Dendritic cell treated with granulocyte-macrophage colony-stimulating factor and Interleukin-4, amounts not matched to agents 40 ng/mL and 50 ng/mL, for 4 days (primary cell): Measurements from ENCODE around the gene AFF4.
"Not testable (repeated sequence)": the region's sequence is repeated elsewhere in the genome, so short reads cannot be mapped to it uniquely, and the experiment has no call there.

Experiments used
- H3K27ac Mint-ChIP-seq: one replicate; pipeline ENCODE4 v1.8.0; 2022; ENCODE audit warnings: mild to moderate bottlenecking, mixed read lengths
- H3K27me3 Mint-ChIP-seq: one replicate; pipeline ENCODE4 v1.8.0; 2022; ENCODE audit warnings: mild to moderate bottlenecking, mixed read lengths
- H3K36me3 Mint-ChIP-seq: one replicate; pipeline ENCODE4 v1.8.0; 2022; ENCODE audit warnings: low read depth, mixed read lengths
- H3K4me1 Mint-ChIP-seq: one replicate; pipeline ENCODE4 v1.8.0; 2022; ENCODE audit warnings: low read depth, mixed read lengths
- H3K4me3 Mint-ChIP-seq: one replicate; pipeline ENCODE4 v1.8.0; 2022; ENCODE audit warnings: mild to moderate bottlenecking, moderate library complexity, mixed read lengths
- H3K9me3 Mint-ChIP-seq: one replicate; pipeline ENCODE4 v1.8.0; 2022; ENCODE audit warnings: mixed read lengths
- intact Hi-C: fragments of 100-400 bp; cut with micrococcal nuclease; formaldehyde crosslinking; loops from one replicate; pipeline ENCODE4 v1.15.0; 2022

Gene AFF4

GRCh38 chr5:132963171-132964104 is at the start of gene AFF4:
Gene AFF4, minus strand, starts transcription at chr5:132963634. Its CDS starts 26,445 bp downstream, at chr5:132937189.
- intact Hi-C loops = loop anchor here (1.0 to 2.0 kb wide), 2 partner anchors 63 to 89 kb away; partner anchors contain the start of genes HSPA4 and ZCCHC10
- no peaks in the 10 kb centered on the region for H3K9me3 Mint-ChIP-seq
- H3K27me3 Mint-ChIP-seq = no peaks in the 10 kb centered on the region
- H3K4me1 Mint-ChIP-seq = peaks cover 2% of the 10 kb centered on the region
- peak within 1 kb of the TSS; percentile 86 for H3K4me3 Mint-ChIP-seq
- peaks cover 22% of the 10 kb centered on the region for H3K36me3 Mint-ChIP-seq
- H3K27ac Mint-ChIP-seq = peak within 1 kb of the TSS; percentile 93

GRCh38 chr5:133008455-133008854 is 45.0 kb upstream of the AFF4 start:
- H3K4me1 Mint-ChIP-seq, H3K9me3 Mint-ChIP-seq, H3K27me3 Mint-ChIP-seq, H3K4me3 Mint-ChIP-seq, H3K27ac Mint-ChIP-seq: not testable (repeated sequence)
- peaks cover 37% of the 10 kb centered on the region for H3K36me3 Mint-ChIP-seq
- intact Hi-C loops = loop anchor here (10.0 kb wide), 1 partner anchor 74 kb away; no protein-coding TSS in a partner anchor

GRCh38 chr5:133006653-133007052 is 43.2 kb upstream of the AFF4 start:
- H3K4me1 Mint-ChIP-seq = no peaks in the 10 kb centered on the region
- no peaks in the 10 kb centered on the region for H3K9me3 Mint-ChIP-seq
- intact Hi-C loops = loop anchor here (10.0 kb wide), 1 partner anchor 72 kb away; no protein-coding TSS in a partner anchor
- no peak overlapping the region for H3K27ac Mint-ChIP-seq
- H3K36me3 Mint-ChIP-seq = peaks cover 45% of the 10 kb centered on the region
- no peaks in the 10 kb centered on the region for H3K27me3 Mint-ChIP-seq
- H3K4me3 Mint-ChIP-seq = no peak overlapping the region

- H3K27me3 Mint-ChIP-seq = no peaks in the 10 kb centered on the region
- no peak overlapping the region for H3K4me3 Mint-ChIP-seq
- H3K4me1 Mint-ChIP-seq = peaks cover 10% of the 10 kb centered on the region
- no peak overlapping the region for H3K27ac Mint-ChIP-seq
- intact Hi-C loops = no loop called here
- H3K36me3 Mint-ChIP-seq = peaks cover 48% of the 10 kb centered on the region
- no peaks in the 10 kb centered on the region for H3K9me3 Mint-ChIP-seq
Measured at GRCh38 chr5:132999246-132999645, 35.8 kb upstream of the AFF4 start.

GRCh38 chr5:132998556-132998955 is 35.1 kb upstream of the AFF4 start:
- Mint-ChIP-seq H3K9me3 (no peaks in the 10 kb centered on the region), H3K36me3 (peaks cover 46% of the 10 kb centered on the region), H3K4me1 (peaks cover 10% of the 10 kb centered on the region), H3K4me3 (no peak overlapping the region), H3K27me3 (no peaks in the 10 kb centered on the region), H3K27ac (no peak overlapping the region)
- intact Hi-C loops = no loop called here

- no peaks in the 10 kb centered on the region for H3K9me3 Mint-ChIP-seq
- intact Hi-C loops = no loop called here
- H3K27me3 Mint-ChIP-seq = no peaks in the 10 kb centered on the region
- H3K27ac Mint-ChIP-seq = no peak overlapping the region
- H3K4me3 Mint-ChIP-seq = no peak overlapping the region
- peaks cover 10% of the 10 kb centered on the region for H3K4me1 Mint-ChIP-seq
- peaks cover 34% of the 10 kb centered on the region for H3K36me3 Mint-ChIP-seq
Measured at GRCh38 chr5:132996307-132996706, 32.9 kb upstream of the AFF4 start.

GRCh38 chr5:132987531-132988408 is 24.3 kb upstream of the AFF4 start:
- no peaks in the 10 kb centered on the region for H3K9me3 Mint-ChIP-seq
- no peak overlapping the region for H3K27ac Mint-ChIP-seq
- peaks cover 5% of the 10 kb centered on the region for H3K27me3 Mint-ChIP-seq
- no peaks in the 10 kb centered on the region for H3K4me1 Mint-ChIP-seq
- H3K36me3 Mint-ChIP-seq = no peaks in the 10 kb centered on the region
- intact Hi-C loops = no loop called here
- H3K4me3 Mint-ChIP-seq = no peak overlapping the region

GRCh38 chr5:132982971-132983370 is 19.5 kb upstream of the AFF4 start:
- H3K27me3 Mint-ChIP-seq, intact Hi-C loops, H3K36me3 Mint-ChIP-seq, H3K27ac Mint-ChIP-seq, H3K4me3 Mint-ChIP-seq, H3K9me3 Mint-ChIP-seq, H3K4me1 Mint-ChIP-seq: not testable (repeated sequence)

- Mint-ChIP-seq H3K27me3 (peaks cover 2% of the 10 kb centered on the region), H3K9me3 (no peaks in the 10 kb centered on the region), H3K36me3 (no peaks in the 10 kb centered on the region), H3K4me1 (peaks cover 9% of the 10 kb centered on the region), H3K4me3 (no peak overlapping the region), H3K27ac (no peak overlapping the region)
- intact Hi-C loops = no loop called here
Measured at GRCh38 chr5:132981288-132981687, 17.9 kb upstream of the AFF4 start.

GRCh38 chr5:132979976-132980375 is 16.5 kb upstream of the AFF4 start:
- Mint-ChIP-seq H3K4me3 (no peak overlapping the region), H3K27ac (no peak overlapping the region), H3K27me3 (peaks cover 2% of the 10 kb centered on the region), H3K9me3 (no peaks in the 10 kb centered on the region), H3K36me3 (no peaks in the 10 kb centered on the region), H3K4me1 (peaks cover 9% of the 10 kb centered on the region)
- intact Hi-C loops = no loop called here

GRCh38 chr5:132979367-132979940 is 16.0 kb upstream of the AFF4 start:
- Mint-ChIP-seq H3K36me3 (no peaks in the 10 kb centered on the region), H3K27me3 (peaks cover 2% of the 10 kb centered on the region), H3K4me3 (no peak overlapping the region), H3K9me3 (no peaks in the 10 kb centered on the region), H3K4me1 (peaks cover 9% of the 10 kb centered on the region), H3K27ac (no peak overlapping the region)
- intact Hi-C loops = no loop called here

GRCh38 chr5:132976852-132977251 is 13.4 kb upstream of the AFF4 start:
- Mint-ChIP-seq H3K4me3 (no peak overlapping the region), H3K4me1 (peaks cover 9% of the 10 kb centered on the region), H3K27ac (no peak overlapping the region), H3K36me3 (no peaks in the 10 kb centered on the region), H3K9me3 (no peaks in the 10 kb centered on the region), H3K27me3 (no peaks in the 10 kb centered on the region)
- intact Hi-C loops = no loop called here

- H3K27me3 Mint-ChIP-seq, H3K4me1 Mint-ChIP-seq, intact Hi-C loops, H3K36me3 Mint-ChIP-seq, H3K9me3 Mint-ChIP-seq, H3K27ac Mint-ChIP-seq, H3K4me3 Mint-ChIP-seq: not testable (repeated sequence)
Measured at GRCh38 chr5:132972436-132972828, 9.0 kb upstream of the AFF4 start.
